ENCODE measurements around the gene ACTN1. TPM values are rescaled to one million over a fixed set of nuclear protein-coding genes. Genes with fewer than 3 reads are reported as not detected.

ACTN1 gene
- total RNA-seq, 1 donor from 2014 or later, result 70.7 TPM

GRCh38 chr14:69006346-69006745 is 27.2 kb upstream of the ACTN1 start:
- Histone ChIP-seq H3K27ac (no peak overlapping the region), H3F3A (ENCODE audit: low read depth) (peaks cover 3% of the 10 kb centered on the region), H3K4me2 (no peak overlapping the region), H3K9ac (no peak overlapping the region), H3K9me3 (ENCODE audit: low read depth) (no peaks in the 10 kb centered on the region), H3K4me1 (peaks cover 7% of the 10 kb centered on the region), H3K36me3 (no peaks in the 10 kb centered on the region), H2AFZ (replicated peaks) (no peak overlapping the region), H3K79me2 (ENCODE audit: low read depth) (no peaks in the 10 kb centered on the region), H3K27me3 (no peaks in the 10 kb centered on the region), H3K4me3 (no peak overlapping the region), H4K20me1 (ENCODE audit: low read depth) (no peaks in the 10 kb centered on the region)
- TF ChIP-seq EZH2 (IDR thresholded peaks at IDR 0.05) (no peak), CTCF (IDR thresholded peaks at IDR 0.05) (no peak), EZH2phosphoT487 (IDR thresholded peaks at IDR 0.05) (no peak)
- Mint-ChIP-seq H3K27ac (no peak overlapping the region), H3K9me3 (no peaks in the 10 kb centered on the region), H3K36me3 (no peaks in the 10 kb centered on the region), H3K27me3 (ENCODE audit: insufficient read depth, low read depth) (peaks cover 14% of the 10 kb centered on the region), H3K4me1 (peaks cover 16% of the 10 kb centered on the region), H3K4me3 (no peak overlapping the region)
- DNase-seq (ENCODE audit: low spot score), result no peak

DNA sequence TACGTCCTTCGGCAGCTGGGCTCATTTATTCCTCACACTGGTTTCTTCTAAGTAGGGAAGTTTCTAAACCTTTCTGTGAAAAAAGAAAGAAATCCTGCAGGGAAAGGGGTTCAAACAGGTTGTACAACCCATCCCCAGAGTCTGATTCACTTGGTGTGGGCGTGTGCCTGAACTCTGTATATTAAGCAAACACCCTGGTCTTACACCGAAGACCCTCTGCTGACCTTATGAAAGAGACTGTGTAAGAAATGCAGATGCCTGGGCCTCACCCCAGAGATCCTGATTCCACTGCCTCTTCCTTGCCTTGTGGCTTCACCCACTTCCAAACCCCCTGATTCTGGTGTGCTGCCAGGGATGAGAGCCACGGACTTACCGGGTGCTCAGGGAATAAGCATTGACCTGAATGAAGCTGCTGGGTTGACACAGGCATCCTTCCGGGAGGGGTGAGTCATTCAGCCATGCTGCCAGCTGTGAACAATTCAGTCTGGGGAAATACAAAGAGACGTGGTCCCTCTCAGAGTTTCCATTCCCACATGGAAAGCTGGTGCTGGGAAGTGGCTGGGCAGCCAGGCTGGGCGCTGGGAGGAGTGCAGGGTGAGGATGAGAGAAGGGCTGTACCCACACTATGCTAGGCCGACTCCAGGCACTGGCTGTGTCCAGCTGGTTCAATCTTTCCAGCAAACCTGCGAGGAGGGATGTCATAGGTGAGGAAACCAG is 26.5 kb upstream of the ACTN1 start:
- Histone ChIP-seq H3K9ac (no peak overlapping the region), H3K36me3 (no peaks in the 10 kb centered on the region), H3K79me2 (ENCODE audit: low read depth) (no peaks in the 10 kb centered on the region), H3K4me2 (no peak overlapping the region), H3F3A (ENCODE audit: low read depth) (peaks cover 3% of the 10 kb centered on the region), H2AFZ (replicated peaks) (no peak overlapping the region), H3K27me3 (no peaks in the 10 kb centered on the region), H4K20me1 (ENCODE audit: low read depth) (no peaks in the 10 kb centered on the region), H3K9me3 (ENCODE audit: low read depth) (no peaks in the 10 kb centered on the region), H3K27ac (no peak overlapping the region), H3K4me1 (peaks cover 7% of the 10 kb centered on the region), H3K4me3 (no peak overlapping the region)
- Mint-ChIP-seq H3K9me3 (no peaks in the 10 kb centered on the region), H3K27me3 (ENCODE audit: insufficient read depth, low read depth) (peaks cover 16% of the 10 kb centered on the region), H3K36me3 (no peaks in the 10 kb centered on the region), H3K4me3 (no peak overlapping the region), H3K4me1 (peaks cover 16% of the 10 kb centered on the region), H3K27ac (peak overlapping the region; percentile 11)
- peak; percentile 17 for DNase-seq (ENCODE audit: low spot score)
- TF ChIP-seq CTCF (IDR thresholded peaks at IDR 0.05) (no peak), EZH2phosphoT487 (IDR thresholded peaks at IDR 0.05) (no peak), EZH2 (IDR thresholded peaks at IDR 0.05) (no peak)

DNA sequence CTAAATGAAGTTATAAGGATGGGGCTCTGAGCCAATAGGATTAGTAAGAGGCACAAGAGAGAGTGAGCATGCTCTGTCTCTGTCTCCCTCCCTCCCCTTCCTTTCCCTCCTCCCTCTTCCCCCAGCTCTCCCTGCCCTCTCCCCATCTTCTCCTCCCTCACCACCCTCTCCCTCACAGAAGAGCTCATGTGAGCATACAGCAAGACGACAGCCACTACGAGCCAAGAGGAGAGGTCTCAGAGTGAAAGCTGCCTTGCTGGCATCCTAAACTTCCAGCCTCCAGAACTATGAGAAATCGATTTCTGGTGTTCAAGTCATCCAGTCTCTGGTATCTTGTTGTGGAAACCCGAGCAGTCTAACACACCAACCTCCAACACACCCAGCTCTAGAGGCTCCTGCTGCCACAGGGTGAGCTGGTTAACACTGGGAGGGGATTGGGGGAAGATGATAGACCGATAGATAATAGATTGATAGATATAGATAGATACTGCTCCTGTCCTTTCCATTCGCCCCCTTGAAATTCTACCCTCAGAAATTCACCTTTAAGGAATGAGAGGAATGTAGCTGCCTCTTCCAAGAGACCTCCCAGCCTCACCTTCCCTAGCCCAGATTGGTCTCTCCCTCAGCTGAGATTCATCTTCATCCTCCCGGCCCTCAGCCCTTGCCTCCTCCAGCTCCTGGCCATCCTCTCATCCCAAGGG is 25.8 kb upstream of the ACTN1 start:
- no peak overlapping the region for H3K4me3 Mint-ChIP-seq
- H3K27ac ChIP-seq, result no peak overlapping the region
- peaks cover 16% of the 10 kb centered on the region for H3K27me3 Mint-ChIP-seq (ENCODE audit: insufficient read depth, low read depth)
- peaks cover 7% of the 10 kb centered on the region for H3K4me1 ChIP-seq
- H3K4me3 ChIP-seq, result no peak overlapping the region
- no peaks in the 10 kb centered on the region for H3K9me3 ChIP-seq (ENCODE audit: low read depth)
- H2AFZ ChIP-seq (replicated peaks), result peak overlapping the region; percentile 92
- H3K36me3 ChIP-seq, result no peaks in the 10 kb centered on the region
- no peaks in the 10 kb centered on the region for H3K9me3 Mint-ChIP-seq
- no peaks in the 10 kb centered on the region for H4K20me1 ChIP-seq (ENCODE audit: low read depth)
- H3K4me2 ChIP-seq, result no peak overlapping the region
- no peaks in the 10 kb centered on the region for H3K79me2 ChIP-seq (ENCODE audit: low read depth)
- no peak for TF ChIP-seq EZH2phosphoT487 (IDR thresholded peaks at IDR 0.05)
- TF ChIP-seq EZH2 (IDR thresholded peaks at IDR 0.05), result no peak
- no peak for TF ChIP-seq CTCF (IDR thresholded peaks at IDR 0.05)
- peaks cover 3% of the 10 kb centered on the region for H3F3A ChIP-seq (ENCODE audit: low read depth)
- no peak overlapping the region for H3K9ac ChIP-seq
- H3K4me1 Mint-ChIP-seq, result peaks cover 16% of the 10 kb centered on the region
- H3K27ac Mint-ChIP-seq, result peak overlapping the region; percentile 93
- DNase-seq (ENCODE audit: low spot score), result no peak
- no peaks in the 10 kb centered on the region for H3K36me3 Mint-ChIP-seq
- no peaks in the 10 kb centered on the region for H3K27me3 ChIP-seq
